Measurements from ENCODE around the gene PKP2.

PKP2 gene

GRCh38 chr12:32896432-32897280, at the start of gene PKP2:
Gene PKP2, minus strand, starts transcription at chr12:32896777. Its CDS starts 46 bp downstream, at chr12:32896731.
- DNase-seq (ENCODE audit: low spot score), result no peak

- DNase-seq (ENCODE audit: low spot score), result no peak
Measured at GRCh38 chr12:32944195-32944594, 47.6 kb upstream of the PKP2 start.

- DNase-seq (ENCODE audit: low spot score), result no peak
Measured at GRCh38 chr12:32939801-32940200, 43.2 kb upstream of the PKP2 start.

GRCh38 chr12:32926963-32927362, 30.4 kb upstream of the PKP2 start:
- DNase-seq (ENCODE audit: low spot score), result no peak

GRCh38 chr12:32926356-32926755, 29.8 kb upstream of the PKP2 start:
- no peak for DNase-seq (ENCODE audit: low spot score)

GRCh38 chr12:32922546-32923297, 26.1 kb upstream of the PKP2 start:
- no peak for DNase-seq (ENCODE audit: low spot score)

- DNase-seq (ENCODE audit: low spot score), result no peak
Measured at GRCh38 chr12:32921397-32921796, 24.8 kb upstream of the PKP2 start.

GRCh38 chr12:32920506-32921085, 24.0 kb upstream of the PKP2 start:
- no peak for DNase-seq (ENCODE audit: low spot score)

GRCh38 chr12:32918890-32919801, 22.6 kb upstream of the PKP2 start:
- peak; percentile 18 for DNase-seq (ENCODE audit: low spot score)

- DNase-seq (ENCODE audit: low spot score), result no peak
Measured at GRCh38 chr12:32917094-32917611, 20.6 kb upstream of the PKP2 start.

- no peak for DNase-seq (ENCODE audit: low spot score)
Measured at GRCh38 chr12:32907898-32908476, 11.4 kb upstream of the PKP2 start.

- no peak for DNase-seq (ENCODE audit: low spot score)
Measured at GRCh38 chr12:32907166-32907565, 10.6 kb upstream of the PKP2 start.

GRCh38 chr12:32906399-32907165, 10.0 kb upstream of the PKP2 start:
- no peak for DNase-seq (ENCODE audit: low spot score)

GRCh38 chr12:32903763-32904162, 7.2 kb upstream of the PKP2 start:
- DNase-seq (ENCODE audit: low spot score), result no peak

- no peak for DNase-seq (ENCODE audit: low spot score)
Measured at GRCh38 chr12:32903318-32903717, 6.7 kb upstream of the PKP2 start.

- DNase-seq (ENCODE audit: low spot score), result no peak
Measured at GRCh38 chr12:32902287-32902997, 5.9 kb upstream of the PKP2 start.

- no peak for DNase-seq (ENCODE audit: low spot score)
Measured at GRCh38 chr12:32901553-32901952, 5.0 kb upstream of the PKP2 start.

GRCh38 chr12:32897687-32898573, 1.4 kb upstream of the PKP2 start:
- DNase-seq (ENCODE audit: low spot score), result no peak

- no peak for DNase-seq (ENCODE audit: low spot score)
Measured at GRCh38 chr12:32897281-32897610, 669 bp upstream of the PKP2 start.
